Skeletal muscle satellite cell (primary cell): ENCODE measurements around the gene ACSS2.

ENCODE experiments used
- H3K27me3 ChIP-seq: 2 replicates; pipeline ENCODE4 v1.7.0; 2013; ENCODE audit warnings: low read length; ENCODE audit not compliant: control insufficient read depth, insufficient read depth
- H3K36me3 ChIP-seq: 2 replicates; pipeline ENCODE4 v1.7.0; 2013; ENCODE audit warnings: mild to moderate bottlenecking, control low read depth, low read length; ENCODE audit not compliant: insufficient read depth
- H3K4me1 ChIP-seq: 2 replicates; pipeline ENCODE4 v1.7.0; 2013; ENCODE audit warnings: low read length; ENCODE audit not compliant: control insufficient read depth, insufficient read depth
- H3K4me2 ChIP-seq: 2 replicates; pipeline ENCODE4 v1.7.0; 2013; ENCODE audit warnings: mild to moderate bottlenecking, low read length
- H3K4me3 ChIP-seq: 2 replicates; pipeline ENCODE4 v1.7.0; 2013; ENCODE audit warnings: low read length
- H3K9ac ChIP-seq: 2 replicates; pipeline ENCODE4 v1.7.0; 2013; ENCODE audit warnings: mild to moderate bottlenecking, low read depth, low read length, moderate library complexity
- H3K9me3 ChIP-seq: replicated peaks from 2 replicates; pipeline ENCODE4 v1.7.0; 2013; ENCODE audit warnings: mild to moderate bottlenecking, control low read depth, low read length

ACSS2 gene

GRCh38 chr20:34920055-34920454, 43.6 kb downstream of the ACSS2 start:
- Histone ChIP-seq H3K36me3 (peaks cover 18% of the 10 kb centered on the region), H3K27me3 (no peaks in the 10 kb centered on the region), H3K9me3 (no peaks in the 10 kb centered on the region), H3K9ac (no peak overlapping the region), H3K4me2 (no peak overlapping the region), H3K4me1 (peaks cover 18% of the 10 kb centered on the region), H3K4me3 (no peak overlapping the region)

DNA sequence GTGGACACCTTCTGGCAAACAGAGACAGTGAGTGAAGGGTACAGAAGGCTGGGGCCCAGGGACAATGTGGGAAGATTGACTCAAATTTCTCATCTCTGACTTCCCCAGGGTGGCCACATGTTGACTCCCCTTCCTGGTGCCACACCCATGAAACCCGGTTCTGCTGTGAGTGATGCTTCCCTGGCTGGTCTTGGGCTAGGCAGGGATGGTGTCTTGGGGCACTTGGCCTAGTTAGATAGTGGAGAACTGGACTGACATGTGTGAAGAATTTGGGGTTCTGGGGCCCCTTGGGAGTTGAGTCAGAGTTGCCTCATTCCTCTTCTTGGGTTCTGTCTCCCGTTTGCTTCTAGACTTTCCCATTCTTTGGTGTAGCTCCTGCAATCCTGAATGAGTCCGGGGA, 45.0 kb downstream of the ACSS2 start:
- H3K4me1 ChIP-seq, result peaks cover 18% of the 10 kb centered on the region
- H3K9me3 ChIP-seq, result no peaks in the 10 kb centered on the region
- no peak overlapping the region for H3K4me3 ChIP-seq
- no peak overlapping the region for H3K9ac ChIP-seq
- peaks cover 27% of the 10 kb centered on the region for H3K36me3 ChIP-seq
- H3K4me2 ChIP-seq, result no peak overlapping the region
- H3K27me3 ChIP-seq, result no peaks in the 10 kb centered on the region

- Histone ChIP-seq H3K36me3 (peaks cover 37% of the 10 kb centered on the region), H3K4me1 (peaks cover 18% of the 10 kb centered on the region), H3K4me2 (peak overlapping the region; percentile 31), H3K9ac (no peak overlapping the region), H3K27me3 (no peaks in the 10 kb centered on the region), H3K9me3 (no peaks in the 10 kb centered on the region), H3K4me3 (no peak overlapping the region)
These were observed 46.4 kb downstream of the ACSS2 start for GRCh38 chr20:34922654-34923381.

DNA sequence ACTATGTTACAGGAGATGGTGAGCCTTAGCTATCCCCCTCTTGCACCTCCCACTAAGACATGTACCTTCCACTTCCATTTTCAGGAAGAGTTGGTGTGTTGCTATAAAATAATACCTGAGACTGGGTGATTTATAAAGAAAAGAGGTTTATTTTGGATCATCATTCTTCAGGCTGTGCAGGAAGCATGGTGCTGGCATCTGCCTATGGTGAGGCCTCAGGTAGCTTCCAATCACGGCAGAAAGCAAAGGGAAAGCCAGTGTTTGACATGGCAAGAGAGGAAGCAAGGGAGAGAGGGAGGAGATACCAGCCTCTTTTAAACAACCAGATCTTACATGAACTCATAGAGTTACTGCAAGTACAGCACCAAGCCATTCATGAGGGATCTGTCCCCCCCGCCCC, 47.0 kb downstream of the ACSS2 start:
- Histone ChIP-seq H3K9ac (no peak overlapping the region), H3K4me2 (no peak overlapping the region), H3K4me3 (no peak overlapping the region), H3K4me1 (peaks cover 18% of the 10 kb centered on the region), H3K36me3 (peaks cover 41% of the 10 kb centered on the region), H3K27me3 (no peaks in the 10 kb centered on the region), H3K9me3 (no peaks in the 10 kb centered on the region)

GRCh38 chr20:34925341-34925740, 48.9 kb downstream of the ACSS2 start:
- Histone ChIP-seq H3K4me1 (peaks cover 18% of the 10 kb centered on the region), H3K9ac (no peak overlapping the region), H3K36me3 (peaks cover 57% of the 10 kb centered on the region), H3K4me3 (no peak overlapping the region), H3K4me2 (no peak overlapping the region), H3K27me3 (no peaks in the 10 kb centered on the region), H3K9me3 (no peaks in the 10 kb centered on the region)

- H3K4me3 ChIP-seq, result no peak overlapping the region
- peaks cover 61% of the 10 kb centered on the region for H3K36me3 ChIP-seq
- H3K4me1 ChIP-seq, result peaks cover 18% of the 10 kb centered on the region
- no peak overlapping the region for H3K4me2 ChIP-seq
- H3K27me3 ChIP-seq, result no peaks in the 10 kb centered on the region
- no peak overlapping the region for H3K9ac ChIP-seq
- no peaks in the 10 kb centered on the region for H3K9me3 ChIP-seq
These were observed 49.6 kb downstream of the ACSS2 start for GRCh38 chr20:34925981-34926380.

- Histone ChIP-seq H3K36me3 (peaks cover 61% of the 10 kb centered on the region), H3K9me3 (no peaks in the 10 kb centered on the region), H3K9ac (no peak overlapping the region), H3K4me1 (peaks cover 15% of the 10 kb centered on the region), H3K4me2 (no peak overlapping the region), H3K27me3 (no peaks in the 10 kb centered on the region), H3K4me3 (no peak overlapping the region)
These were observed 50.2 kb downstream of the ACSS2 start for GRCh38 chr20:34926581-34926980.

- Histone ChIP-seq H3K9me3 (no peaks in the 10 kb centered on the region), H3K9ac (no peak overlapping the region), H3K4me1 (peaks cover 8% of the 10 kb centered on the region), H3K27me3 (no peaks in the 10 kb centered on the region), H3K4me3 (no peak overlapping the region), H3K4me2 (no peak overlapping the region), H3K36me3 (peaks cover 63% of the 10 kb centered on the region)
These were observed 51.3 kb downstream of the ACSS2 start for GRCh38 chr20:34927736-34928135.

GRCh38 chr20:34928411-34928810, 52.0 kb downstream of the ACSS2 start:
- H3K4me3 ChIP-seq, result no peak overlapping the region
- peaks cover under 1% of the 10 kb centered on the region for H3K4me1 ChIP-seq
- no peak overlapping the region for H3K9ac ChIP-seq
- peaks cover 67% of the 10 kb centered on the region for H3K36me3 ChIP-seq
- no peaks in the 10 kb centered on the region for H3K27me3 ChIP-seq
- no peaks in the 10 kb centered on the region for H3K9me3 ChIP-seq
- H3K4me2 ChIP-seq, result no peak overlapping the region

GRCh38 chr20:34931771-34932170, 55.4 kb downstream of the ACSS2 start:
- Histone ChIP-seq H3K4me1 (no peaks in the 10 kb centered on the region), H3K4me3 (no peak overlapping the region), H3K27me3 (no peaks in the 10 kb centered on the region), H3K4me2 (no peak overlapping the region), H3K36me3 (peaks cover 73% of the 10 kb centered on the region), H3K9me3 (no peaks in the 10 kb centered on the region), H3K9ac (no peak overlapping the region)

DNA sequence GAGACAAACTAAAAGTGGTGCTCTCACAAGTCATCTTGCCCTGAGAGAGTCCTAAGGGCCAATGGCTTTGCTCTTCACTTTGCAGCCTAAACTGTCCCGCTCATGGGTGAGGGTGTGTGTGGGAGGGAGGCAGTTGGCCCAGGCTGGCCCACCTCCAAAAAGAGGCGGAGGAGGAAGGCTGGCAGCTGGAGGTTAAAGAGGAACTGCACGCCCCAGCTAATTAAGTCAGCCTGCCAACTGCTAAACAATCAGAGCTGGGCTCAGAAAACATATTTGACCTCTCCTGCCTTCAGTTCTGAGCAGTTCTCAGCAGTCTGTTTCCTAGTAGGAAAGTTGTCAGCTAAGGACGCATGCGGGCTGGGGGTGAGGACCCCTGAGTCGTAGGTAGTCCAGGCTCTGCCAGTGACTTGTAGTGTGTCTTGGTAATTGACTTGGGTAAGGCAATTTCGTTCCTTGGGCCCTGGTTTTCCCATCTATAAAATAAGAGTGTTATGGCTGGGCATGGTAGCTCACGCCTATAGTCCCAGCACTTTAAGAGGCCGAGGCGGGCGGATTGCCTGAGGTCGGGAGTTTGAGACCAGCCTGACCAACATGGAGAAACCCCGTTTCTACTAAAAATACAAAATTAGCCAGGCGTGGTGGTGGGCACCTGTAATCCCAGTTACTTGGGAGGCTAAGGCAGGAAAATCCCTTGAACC, 62.2 kb downstream of the ACSS2 start:
- Histone ChIP-seq H3K36me3 (peaks cover 61% of the 10 kb centered on the region), H3K9ac (no peak overlapping the region)

DNA sequence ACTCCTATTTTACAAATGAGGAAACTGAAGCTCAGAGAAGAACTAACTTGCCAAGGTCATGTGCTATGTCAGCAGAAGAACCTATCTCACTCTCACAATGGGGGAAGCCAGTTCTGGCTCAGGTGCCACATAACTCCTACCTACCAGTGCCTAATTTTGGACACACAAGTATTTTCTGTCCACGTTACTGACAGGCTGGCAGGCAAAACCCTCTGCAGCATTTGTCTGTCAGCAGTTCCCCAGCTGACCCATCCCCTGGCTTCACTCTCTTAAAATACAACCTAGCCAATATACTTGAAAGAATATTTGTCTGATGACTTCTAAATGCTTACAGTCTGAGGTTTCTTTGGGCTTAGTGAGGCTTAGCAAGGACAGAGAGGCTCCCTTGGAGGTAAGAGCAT, 63.7 kb downstream of the ACSS2 start:
- peaks cover 60% of the 10 kb centered on the region for H3K36me3 ChIP-seq
- H3K4me3 ChIP-seq, result no peak overlapping the region
- H3K27me3 ChIP-seq, result no peaks in the 10 kb centered on the region

More for the DNA sequence above, 62.2 kb downstream of the ACSS2 start:
- no peaks in the 10 kb centered on the region for H3K9me3 ChIP-seq
- peaks cover 9% of the 10 kb centered on the region for H3K4me1 ChIP-seq
- no peak overlapping the region for H3K4me2 ChIP-seq
- H3K27me3 ChIP-seq, result no peaks in the 10 kb centered on the region
- no peak overlapping the region for H3K4me3 ChIP-seq

More for the DNA sequence above, 63.7 kb downstream of the ACSS2 start:
- no peak overlapping the region for H3K9ac ChIP-seq
- H3K4me1 ChIP-seq, result peaks cover 9% of the 10 kb centered on the region
- H3K4me2 ChIP-seq, result no peak overlapping the region
- H3K9me3 ChIP-seq, result no peaks in the 10 kb centered on the region
